Sigmoid colon (tissue), 3 donors: ENCODE measurements around the gene C2CD2.

Experiments used
- CTCF ChIP-seq, 4 experiments: fragments of 450-650 bp in 3 of 4; fragments of 200-600 bp in 1 of 4; IDR thresholded peaks; one replicate each; pipeline ENCODE4 v1.5.1; 2016 to 2019; ENCODE audit warnings: antibody characterized with exemption in 4 of 4, mild to moderate bottlenecking in 3 of 4, moderate library complexity in 2 of 4
- POLR2A ChIP-seq, 2 donors: fragments of 450-650 bp; IDR thresholded peaks; one replicate each; pipeline ENCODE4 v1.6.1; 2016; ENCODE audit warnings: antibody characterized with exemption in 2 of 2, mild to moderate bottlenecking in 2 of 2, moderate library complexity in 2 of 2

GRCh38 chr21:41867313-41867712 is 86.5 kb downstream of the C2CD2 start:
- TF ChIP-seq POLR2A (IDR thresholded peaks at IDR 0.05) (no peak), CTCF (IDR thresholded peaks at IDR 0.05) (no peak)
